ENCODE measurements around the gene PTPRN2.

The PTPRN2 gene

DNA sequence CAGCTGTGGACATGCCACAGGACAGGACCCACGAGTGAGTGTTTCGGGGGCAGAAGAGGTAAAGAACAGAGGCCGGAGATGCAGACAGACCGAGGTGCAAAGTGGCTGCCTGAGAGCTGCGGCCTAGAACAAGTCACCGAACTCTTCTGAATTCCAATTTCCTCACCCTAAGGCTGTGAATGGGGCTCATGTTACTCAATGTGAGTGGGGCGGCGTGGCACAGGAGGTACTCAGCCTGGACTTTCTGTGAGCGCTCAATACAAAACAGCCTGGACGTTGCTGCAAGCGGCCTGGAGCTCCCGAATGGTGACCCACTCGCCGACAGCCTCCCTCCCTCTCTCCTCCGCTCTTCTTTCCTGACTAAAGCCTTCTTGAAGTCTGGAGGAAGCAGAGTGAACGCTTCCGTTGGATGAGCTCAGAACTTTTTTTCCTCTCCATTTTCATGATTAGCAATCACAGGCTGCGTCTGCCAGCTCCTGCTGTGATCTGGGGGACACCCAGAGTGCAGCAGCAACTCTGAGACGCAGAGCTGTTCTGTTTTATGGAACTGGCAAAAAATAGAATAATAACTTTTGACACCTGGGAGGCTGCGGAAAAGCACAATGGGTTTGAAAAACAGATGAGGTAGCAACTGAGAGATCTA is 108.5 kb downstream of the PTPRN2 start:
- TF ChIP-seq POLR2A (IDR thresholded peaks at IDR 0.05; ENCODE audit: extremely low read depth, insufficient read length) (no peak), MYC (IDR thresholded peaks at IDR 0.05; ENCODE audit: low read depth, low read length) (no peak)
- TF ChIP-seq, protein P1, sequence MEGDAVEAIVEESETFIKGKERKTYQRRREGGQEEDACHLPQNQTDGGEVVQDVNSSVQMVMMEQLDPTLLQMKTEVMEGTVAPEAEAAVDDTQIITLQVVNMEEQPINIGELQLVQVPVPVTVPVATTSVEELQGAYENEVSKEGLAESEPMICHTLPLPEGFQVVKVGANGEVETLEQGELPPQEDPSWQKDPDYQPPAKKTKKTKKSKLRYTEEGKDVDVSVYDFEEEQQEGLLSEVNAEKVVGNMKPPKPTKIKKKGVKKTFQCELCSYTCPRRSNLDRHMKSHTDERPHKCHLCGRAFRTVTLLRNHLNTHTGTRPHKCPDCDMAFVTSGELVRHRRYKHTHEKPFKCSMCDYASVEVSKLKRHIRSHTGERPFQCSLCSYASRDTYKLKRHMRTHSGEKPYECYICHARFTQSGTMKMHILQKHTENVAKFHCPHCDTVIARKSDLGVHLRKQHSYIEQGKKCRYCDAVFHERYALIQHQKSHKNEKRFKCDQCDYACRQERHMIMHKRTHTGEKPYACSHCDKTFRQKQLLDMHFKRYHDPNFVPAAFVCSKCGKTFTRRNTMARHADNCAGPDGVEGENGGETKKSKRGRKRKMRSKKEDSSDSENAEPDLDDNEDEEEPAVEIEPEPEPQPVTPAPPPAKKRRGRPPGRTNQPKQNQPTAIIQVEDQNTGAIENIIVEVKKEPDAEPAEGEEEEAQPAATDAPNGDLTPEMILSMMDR (IDR thresholded peaks at IDR 0.05; ENCODE audit: low read depth, low read length): no peak
- TF ChIP-seq, protein P2, sequence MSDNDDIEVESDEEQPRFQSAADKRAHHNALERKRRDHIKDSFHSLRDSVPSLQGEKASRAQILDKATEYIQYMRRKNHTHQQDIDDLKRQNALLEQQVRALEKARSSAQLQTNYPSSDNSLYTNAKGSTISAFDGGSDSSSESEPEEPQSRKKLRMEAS (IDR thresholded peaks at IDR 0.05; ENCODE audit: low read depth, low read length): no peak
- no peak for DNase-seq (ENCODE audit: low read depth)
- no peak overlapping the region for H3K4me3 ChIP-seq (ENCODE audit: low read depth, low read length)

DNA sequence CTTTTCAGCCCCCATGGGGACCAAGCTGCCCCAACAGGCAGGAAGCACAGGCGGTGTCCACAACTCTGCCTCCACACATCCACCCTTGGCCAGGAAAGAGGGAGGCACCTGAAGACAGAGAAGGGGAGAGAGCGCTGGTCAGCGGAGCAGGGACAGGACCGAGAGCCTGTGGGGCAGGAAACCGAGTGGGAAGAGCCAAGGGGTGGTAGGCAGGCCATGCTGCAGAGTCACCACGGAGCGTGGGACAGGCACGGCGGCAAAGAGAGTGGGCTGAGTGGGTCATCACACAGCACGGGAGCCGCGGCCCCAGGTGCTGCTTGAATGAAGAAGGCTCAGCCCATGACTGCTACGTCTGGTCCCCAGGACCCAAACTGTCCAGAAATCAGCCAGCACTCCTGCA is 109.8 kb downstream of the PTPRN2 start:
- no peak overlapping the region for H3K4me3 ChIP-seq (ENCODE audit: low read depth, low read length)
- TF ChIP-seq POLR2A (IDR thresholded peaks at IDR 0.05; ENCODE audit: extremely low read depth, insufficient read length) (no peak), MYC (IDR thresholded peaks at IDR 0.05; ENCODE audit: low read depth, low read length) (no peak)
- TF ChIP-seq, protein P2 (IDR thresholded peaks at IDR 0.05; ENCODE audit: low read depth, low read length): no peak
- TF ChIP-seq, protein P1 (IDR thresholded peaks at IDR 0.05; ENCODE audit: low read depth, low read length): no peak
- DNase-seq (ENCODE audit: low read depth): no peak

DNA sequence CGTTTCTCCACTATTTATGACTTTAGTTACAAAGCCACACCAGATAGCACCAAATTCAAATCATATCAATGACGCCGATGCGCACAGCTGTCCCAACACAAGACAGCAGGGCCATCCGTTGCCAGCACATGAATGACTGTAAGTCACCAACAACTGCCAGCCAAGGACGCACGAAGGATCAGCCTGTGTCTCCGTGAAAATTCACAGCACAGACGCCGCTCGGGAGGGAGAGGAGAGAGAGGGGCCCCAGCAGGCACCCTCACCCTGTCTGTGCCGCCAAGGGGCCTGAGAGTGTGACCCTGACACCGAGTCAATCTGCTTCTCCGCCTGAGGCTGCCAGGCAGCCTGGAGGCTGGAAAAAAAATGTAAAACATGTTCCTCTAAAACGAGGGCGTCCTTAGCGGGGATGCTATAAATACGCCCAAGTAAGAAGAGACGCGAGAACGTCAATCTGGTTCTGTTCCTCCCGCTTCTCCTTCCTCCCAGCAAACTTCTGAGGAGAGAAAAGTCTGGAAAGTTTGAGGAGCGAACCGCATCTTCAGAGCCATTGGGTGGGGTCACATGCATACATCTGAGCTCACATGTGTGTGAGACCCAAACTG is 111.2 kb downstream of the PTPRN2 start:
- no peak for TF ChIP-seq MYC (IDR thresholded peaks at IDR 0.05; ENCODE audit: low read depth, low read length)
- TF ChIP-seq, protein P1 (IDR thresholded peaks at IDR 0.05; ENCODE audit: low read depth, low read length): no peak
- TF ChIP-seq, protein P2 (IDR thresholded peaks at IDR 0.05; ENCODE audit: low read depth, low read length): no peak
- no peak for TF ChIP-seq POLR2A (IDR thresholded peaks at IDR 0.05; ENCODE audit: extremely low read depth, insufficient read length)
- no peak overlapping the region for H3K4me3 ChIP-seq (ENCODE audit: low read depth, low read length)
- no peak for DNase-seq (ENCODE audit: low read depth)

DNA sequence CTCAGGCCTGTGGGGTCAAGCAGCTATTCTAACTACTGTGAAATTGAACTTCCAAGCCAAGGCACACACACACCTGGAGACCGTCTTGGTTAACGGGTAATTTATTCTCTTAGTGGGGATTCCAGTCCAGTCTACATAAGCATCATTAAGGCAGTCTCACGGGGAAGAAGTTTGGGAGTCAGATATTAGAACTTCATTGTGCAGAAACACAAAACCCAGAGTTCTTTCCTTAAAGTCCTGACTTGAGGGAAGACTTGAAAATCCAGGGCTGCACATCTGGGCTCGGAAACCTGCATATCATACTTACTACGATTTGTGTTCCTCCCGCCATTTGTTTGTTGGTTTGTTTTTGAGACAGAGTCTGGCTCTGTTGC is 112.0 kb downstream of the PTPRN2 start:
- TF ChIP-seq, protein P2 (IDR thresholded peaks at IDR 0.05; ENCODE audit: low read depth, low read length): no peak
- no peak for TF ChIP-seq POLR2A (IDR thresholded peaks at IDR 0.05; ENCODE audit: extremely low read depth, insufficient read length)
- DNase-seq (ENCODE audit: low read depth): no peak
- H3K4me3 ChIP-seq (ENCODE audit: low read depth, low read length): no peak overlapping the region

DNA sequence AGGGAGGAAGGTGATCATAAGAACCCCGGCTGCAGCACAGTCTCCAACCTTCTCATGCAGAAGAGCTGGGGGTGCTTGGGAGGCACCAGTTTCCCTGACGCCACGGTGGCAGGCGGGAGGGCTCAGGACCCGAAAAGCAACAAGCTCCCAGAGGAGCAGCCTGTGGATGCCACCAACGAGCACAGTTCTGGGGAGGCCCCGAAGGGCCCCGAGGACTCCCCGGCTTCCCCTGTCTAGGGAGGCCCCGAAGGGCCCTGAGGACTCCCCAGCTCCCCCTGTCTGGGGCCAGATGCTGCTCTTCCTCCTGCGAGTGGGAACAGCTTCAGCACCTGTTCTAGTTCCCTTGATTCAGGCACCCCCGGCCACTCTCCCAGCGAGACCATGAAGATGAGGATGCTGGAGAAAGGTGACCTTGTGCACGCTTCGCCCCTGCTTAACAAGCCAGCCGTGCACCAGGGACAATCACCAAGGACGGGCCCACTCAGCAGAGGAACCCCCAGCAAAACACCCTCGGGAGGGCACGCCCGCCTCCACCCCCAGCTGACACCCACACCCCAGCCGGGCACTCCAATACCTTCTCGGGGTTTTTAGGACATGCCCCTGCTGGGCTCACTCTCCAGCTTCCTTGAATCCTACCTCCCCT is 112.5 kb downstream of the PTPRN2 start:
- H3K4me3 ChIP-seq (ENCODE audit: low read depth, low read length): no peak overlapping the region
- TF ChIP-seq MYC (IDR thresholded peaks at IDR 0.05; ENCODE audit: low read depth, low read length) (no peak), POLR2A (IDR thresholded peaks at IDR 0.05; ENCODE audit: extremely low read depth, insufficient read length) (no peak)
- TF ChIP-seq, protein P1 (IDR thresholded peaks at IDR 0.05; ENCODE audit: low read depth, low read length): no peak
- TF ChIP-seq, protein P2 (IDR thresholded peaks at IDR 0.05; ENCODE audit: low read depth, low read length): no peak
- no peak for DNase-seq (ENCODE audit: low read depth)

DNA sequence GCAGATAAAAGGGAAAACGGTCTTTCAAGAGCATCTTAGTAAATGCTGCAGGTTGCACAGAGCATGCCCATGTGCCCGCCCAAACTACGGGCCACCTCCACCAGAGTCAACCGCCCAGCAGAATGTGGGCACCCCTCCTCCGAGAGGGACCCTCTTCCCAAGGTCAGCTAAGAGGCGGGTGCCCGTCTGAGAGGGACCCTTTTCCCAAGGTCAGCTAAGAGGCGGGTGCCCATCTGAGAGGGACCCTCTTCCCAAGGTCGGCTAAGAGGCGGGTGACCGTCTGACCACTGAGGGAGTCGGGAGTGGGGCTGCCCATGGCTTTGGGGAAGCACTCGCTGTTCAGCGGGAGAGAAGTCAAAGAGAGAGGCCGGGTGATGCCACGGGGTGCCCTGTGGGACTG is 113.1 kb downstream of the PTPRN2 start:
- TF ChIP-seq, protein P1 (IDR thresholded peaks at IDR 0.05; ENCODE audit: low read depth, low read length): no peak
- TF ChIP-seq, protein P2 (IDR thresholded peaks at IDR 0.05; ENCODE audit: low read depth, low read length): no peak
- TF ChIP-seq MYC (IDR thresholded peaks at IDR 0.05; ENCODE audit: low read depth, low read length) (no peak), POLR2A (IDR thresholded peaks at IDR 0.05; ENCODE audit: extremely low read depth, insufficient read length) (no peak)
- H3K4me3 ChIP-seq (ENCODE audit: low read depth, low read length): no peak overlapping the region
- no peak for DNase-seq (ENCODE audit: low read depth)
